SK-MEL-5 (cell line): ENCODE results near the gene BLID. TPM values are rescaled to one million over a fixed set of nuclear protein-coding genes. Genes with fewer than 3 reads are reported as not detected.

Experiments used
- DNase-seq: peaks from one replicate; pipeline ENCODE4 v3.0.0-alpha.2; 2016; ENCODE audit warnings: low read depth, low spot score
- in situ Hi-C: cut with HindIII; loops from 2 replicates; pipeline ENCODE4 v1.10.0; 2016; ENCODE audit warnings: low sequenced_read_pairs, high pct_unique_total_duplicates, low pct_unique_long_range_greater_than_20kb
- total RNA-seq: library from RNA; depleted of rRNA; stranded (reverse); fragments of >200 nt; shearing (Covaris generic); gene quantifications from 2 replicates; pipeline ENCODE4 v1.2.3, GENCODE V29; 2014

The BLID gene
- total RNA-seq, 1 experiment from 2014 or later = 0.26 TPM

DNA sequence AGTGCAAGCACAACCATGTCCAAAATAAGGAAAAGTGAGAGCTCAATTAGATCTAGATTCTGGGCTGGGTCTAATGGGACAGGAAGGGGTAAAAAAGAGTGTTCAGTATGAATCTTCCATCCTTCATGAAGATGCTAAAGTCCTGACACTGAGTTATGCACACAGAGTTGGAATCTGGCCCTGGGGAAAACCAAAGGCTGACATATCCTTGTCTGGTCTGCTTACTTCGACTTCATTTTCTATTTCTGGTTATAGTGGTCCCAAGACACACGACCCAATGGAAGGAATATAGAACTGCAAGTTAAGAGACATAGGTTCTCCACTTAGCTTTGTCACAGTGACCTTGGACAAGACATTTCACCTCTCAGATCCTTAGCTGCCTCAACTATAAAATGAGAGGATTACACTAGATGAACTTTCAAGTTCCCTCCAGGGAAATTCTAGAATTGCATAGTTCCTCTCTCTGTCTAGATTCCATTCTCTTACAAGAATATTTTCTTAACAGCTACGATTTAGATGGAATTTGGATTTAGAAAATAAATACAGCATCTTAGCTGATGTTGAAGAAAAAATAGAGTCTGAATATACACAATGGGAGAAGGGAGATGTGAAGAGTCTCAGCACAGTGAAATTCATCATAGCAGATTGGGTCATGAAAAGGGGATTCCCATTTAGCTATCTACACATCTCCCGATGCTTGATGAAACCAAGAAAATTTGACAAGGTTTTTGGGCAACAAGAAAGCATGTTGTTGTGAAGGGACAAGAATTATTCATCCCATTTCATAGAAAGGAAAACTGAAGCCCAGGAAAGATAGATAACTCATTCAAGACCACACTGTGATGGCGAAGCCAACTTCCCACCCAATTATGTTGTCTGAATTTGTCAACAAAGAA lies 3.3 kb downstream of the BLID start:
- in situ Hi-C loops = no loop called here
- DNase-seq = no peak

DNA sequence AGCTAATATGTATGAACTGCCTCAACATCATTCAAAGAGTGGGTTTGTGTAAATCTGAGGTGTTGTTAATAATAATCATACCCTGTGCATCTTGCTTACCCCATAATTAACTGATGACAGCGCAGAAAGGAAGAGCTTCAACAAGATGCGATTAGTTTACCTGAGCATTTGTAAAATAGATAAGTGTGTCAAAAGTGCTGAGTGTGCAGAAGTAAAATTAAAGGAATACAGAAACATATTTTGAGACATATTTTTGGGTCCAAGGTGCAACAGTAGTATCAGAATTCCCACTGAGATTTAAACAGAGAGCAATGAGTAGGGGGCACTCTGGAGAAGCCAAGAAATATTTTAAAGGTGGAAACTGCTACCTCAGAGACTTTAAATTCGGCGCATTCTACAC lies 6.1 kb downstream of the BLID start:
- DNase-seq = no peak
- in situ Hi-C loops = no loop called here

- in situ Hi-C loops = no loop called here
- DNase-seq = no peak
Measured at GRCh38 chr11:122108828-122109227, 7.2 kb downstream of the BLID start.

DNA sequence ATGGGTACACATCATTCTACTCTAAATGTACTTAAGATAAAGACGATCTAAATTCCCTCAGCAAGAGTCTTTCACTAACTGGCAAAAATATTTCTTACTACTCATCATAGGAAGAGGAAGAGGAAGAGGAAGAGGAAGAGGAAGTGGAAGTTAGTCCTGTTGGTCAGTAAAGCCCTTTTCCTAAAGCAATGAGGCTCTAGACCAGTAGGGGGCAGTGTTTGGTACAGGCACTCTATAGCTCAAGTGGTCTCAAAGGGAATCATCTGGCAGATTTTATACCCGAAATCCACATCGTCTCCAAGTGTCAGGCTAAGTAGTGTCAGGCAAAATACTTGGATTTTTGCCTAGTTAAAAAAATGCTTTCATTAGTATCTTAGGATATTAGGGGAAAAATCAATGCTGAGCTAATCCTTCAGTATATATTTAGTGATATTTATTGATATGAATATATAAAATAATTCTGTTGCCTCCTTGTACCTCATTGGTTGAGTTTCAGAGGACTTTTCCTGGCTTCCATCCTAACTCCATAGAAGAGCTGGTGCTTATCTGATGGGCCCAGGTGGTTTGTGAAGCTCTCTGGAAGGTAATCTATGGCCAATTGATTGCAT lies 7.7 kb downstream of the BLID start:
- in situ Hi-C loops = no loop called here
- peak; percentile 81 for DNase-seq

GRCh38 chr11:122107566-122107965 lies 8.4 kb downstream of the BLID start:
- no peak for DNase-seq
- in situ Hi-C loops = no loop called here

- in situ Hi-C loops = no loop called here
- no peak for DNase-seq
Measured at GRCh38 chr11:122107045-122107444, 9.0 kb downstream of the BLID start.

DNA sequence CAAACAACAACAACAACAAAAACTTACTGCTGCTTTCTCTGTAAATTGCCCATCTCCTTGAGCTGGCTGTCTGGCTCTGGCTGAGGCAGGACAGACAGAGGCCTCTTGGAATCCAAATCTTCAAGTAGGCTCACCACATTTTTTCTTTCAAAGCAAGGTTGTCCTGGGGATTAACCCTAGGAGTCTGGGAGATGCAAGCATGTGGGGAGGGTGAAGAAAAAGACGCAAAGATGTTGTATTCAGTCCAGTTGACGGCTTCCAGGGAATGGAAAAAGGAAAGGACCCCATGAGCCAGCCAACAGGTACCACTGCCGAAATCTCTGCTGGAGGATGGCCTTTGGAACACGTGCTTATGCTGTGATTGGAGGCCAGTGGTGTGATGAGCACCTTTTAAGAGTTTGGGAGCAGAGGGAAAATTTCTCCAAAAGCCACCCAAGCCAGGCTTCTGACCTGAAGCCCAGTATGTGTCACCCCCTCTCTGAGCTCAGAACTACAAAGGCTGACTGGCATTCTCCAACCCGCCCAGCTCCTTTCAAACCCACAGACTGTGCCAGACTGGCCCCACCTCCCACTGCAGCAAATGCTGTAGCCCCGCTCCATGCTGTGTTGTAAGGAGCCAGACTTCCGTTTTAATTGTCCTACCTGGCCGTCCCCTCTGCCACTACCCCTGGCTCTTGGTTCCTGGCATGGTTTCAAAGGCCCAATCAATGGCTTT lies 10.8 kb downstream of the BLID start:
- no peak for DNase-seq
- in situ Hi-C loops = no loop called here

DNA sequence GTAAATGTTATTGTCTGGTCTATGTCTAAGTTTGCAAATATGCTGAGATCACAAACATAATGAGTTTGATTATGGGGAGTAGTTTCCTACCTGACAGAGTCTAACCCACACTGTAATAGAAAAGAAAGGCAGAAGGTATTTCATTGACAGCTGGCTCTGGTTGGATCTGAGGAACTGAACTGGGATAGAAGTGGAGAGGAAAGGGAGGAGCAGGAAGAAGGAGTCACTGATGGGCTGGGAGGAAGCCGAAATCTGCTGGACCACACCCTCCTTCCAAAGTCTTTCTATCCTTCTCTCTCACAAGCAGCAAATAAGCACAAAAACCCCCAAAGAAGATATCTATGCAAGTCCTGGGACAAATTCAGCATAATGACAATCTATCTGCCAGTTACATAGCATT lies 11.7 kb downstream of the BLID start:
- in situ Hi-C loops = no loop called here

GRCh38 chr11:122103726-122104125 lies 12.3 kb downstream of the BLID start:
- in situ Hi-C loops = no loop called here

More for the DNA sequence above, 11.7 kb downstream of the BLID start:
- DNase-seq = no peak

DNA sequence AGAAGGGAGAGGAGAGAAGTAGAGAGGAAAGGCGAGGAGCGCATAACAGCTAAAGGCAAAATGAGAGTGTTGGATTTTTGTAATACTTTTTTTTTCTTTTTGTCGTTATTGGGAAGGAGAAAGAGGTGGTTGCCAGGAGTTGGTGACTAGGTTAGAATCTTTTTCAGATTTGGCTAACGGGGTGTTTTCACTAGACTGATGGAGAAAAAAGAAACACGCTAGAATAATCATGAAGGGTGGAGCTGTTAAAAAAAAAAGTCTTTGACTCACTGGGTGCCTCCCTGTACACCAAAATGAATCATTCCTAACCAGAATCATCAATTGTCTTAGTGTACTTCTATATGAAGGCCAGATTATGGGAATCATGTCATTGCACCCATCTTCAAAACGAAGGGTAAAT lies 12.7 kb downstream of the BLID start:
- in situ Hi-C loops = no loop called here
- DNase-seq = no peak

More at GRCh38 chr11:122103726-122104125, 12.3 kb downstream of the BLID start:
- no peak for DNase-seq

DNA sequence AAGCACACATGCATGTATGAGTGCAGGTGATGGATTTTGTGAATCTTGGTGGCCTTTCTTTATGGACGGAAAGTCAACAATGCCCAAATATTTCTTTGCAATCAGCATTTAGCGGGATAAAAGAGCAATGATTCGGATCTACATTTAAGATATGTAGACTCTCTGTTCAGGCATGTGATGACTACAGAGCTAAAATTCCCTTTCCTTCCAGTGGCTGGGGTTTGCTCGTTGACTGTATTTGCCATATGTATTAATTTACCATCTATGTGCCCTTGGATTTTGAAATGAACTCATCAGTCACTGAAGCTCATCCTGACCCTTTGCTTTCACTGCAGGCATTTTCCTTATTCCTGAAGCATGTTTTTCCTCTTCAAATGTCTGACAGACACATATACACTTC lies 13.6 kb downstream of the BLID start:
- no peak for DNase-seq
- in situ Hi-C loops = no loop called here

GRCh38 chr11:122101625-122102291 lies 14.3 kb downstream of the BLID start:
- in situ Hi-C loops = no loop called here
- DNase-seq = peak; percentile 87

DNA sequence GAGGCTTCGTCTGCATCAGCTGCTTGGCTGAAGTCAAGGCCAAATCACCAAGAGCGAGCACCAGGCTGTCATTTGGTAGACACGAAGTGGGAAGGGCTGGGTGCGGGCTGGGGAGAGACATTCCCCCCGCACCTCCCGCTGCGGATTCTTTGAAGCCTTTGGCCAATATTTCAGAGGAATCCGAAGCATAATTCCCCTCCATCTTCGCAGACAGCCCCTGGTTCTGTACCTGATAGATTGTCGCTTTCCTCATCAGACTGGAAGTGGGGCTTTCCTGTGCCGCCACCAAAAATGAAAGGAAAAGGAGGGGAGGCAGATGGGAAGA lies 15.3 kb downstream of the BLID start:
- no peak for DNase-seq
- in situ Hi-C loops = no loop called here

DNA sequence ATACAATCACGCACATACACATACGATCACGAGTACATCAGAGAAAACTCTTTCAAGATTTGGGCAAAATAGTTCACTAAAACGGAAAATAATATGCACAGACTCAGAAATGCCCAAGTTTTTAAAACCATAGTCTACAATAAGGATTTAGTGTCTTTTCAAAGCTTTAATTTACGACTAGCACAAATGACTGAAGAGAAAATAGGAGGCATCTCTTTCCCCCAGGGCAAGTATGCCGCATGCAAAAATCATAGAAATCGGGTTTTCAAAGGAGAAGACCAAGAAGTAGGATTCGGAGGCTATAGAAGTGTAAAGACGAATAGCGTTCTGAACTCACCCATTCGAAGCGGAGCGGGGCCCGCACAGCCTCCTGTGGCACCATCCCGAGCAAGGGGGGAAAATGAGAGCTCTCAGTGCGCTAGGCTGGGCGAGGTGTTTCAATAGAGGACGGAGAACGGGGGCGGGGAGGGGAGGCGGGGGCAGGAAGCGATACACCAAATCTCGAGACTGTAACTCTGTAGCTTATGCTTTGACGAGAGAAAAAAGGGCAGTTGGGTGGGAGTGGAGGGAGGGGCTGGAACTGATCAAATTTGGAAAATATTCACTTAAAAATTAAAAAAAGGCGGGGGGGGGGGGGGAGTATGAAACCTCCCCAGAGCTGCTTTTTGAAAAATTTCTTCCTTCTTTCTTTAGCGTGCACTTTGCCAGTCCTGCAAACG lies 15.8 kb downstream of the BLID start:
- in situ Hi-C loops = no loop called here
- DNase-seq = no peak

DNA sequence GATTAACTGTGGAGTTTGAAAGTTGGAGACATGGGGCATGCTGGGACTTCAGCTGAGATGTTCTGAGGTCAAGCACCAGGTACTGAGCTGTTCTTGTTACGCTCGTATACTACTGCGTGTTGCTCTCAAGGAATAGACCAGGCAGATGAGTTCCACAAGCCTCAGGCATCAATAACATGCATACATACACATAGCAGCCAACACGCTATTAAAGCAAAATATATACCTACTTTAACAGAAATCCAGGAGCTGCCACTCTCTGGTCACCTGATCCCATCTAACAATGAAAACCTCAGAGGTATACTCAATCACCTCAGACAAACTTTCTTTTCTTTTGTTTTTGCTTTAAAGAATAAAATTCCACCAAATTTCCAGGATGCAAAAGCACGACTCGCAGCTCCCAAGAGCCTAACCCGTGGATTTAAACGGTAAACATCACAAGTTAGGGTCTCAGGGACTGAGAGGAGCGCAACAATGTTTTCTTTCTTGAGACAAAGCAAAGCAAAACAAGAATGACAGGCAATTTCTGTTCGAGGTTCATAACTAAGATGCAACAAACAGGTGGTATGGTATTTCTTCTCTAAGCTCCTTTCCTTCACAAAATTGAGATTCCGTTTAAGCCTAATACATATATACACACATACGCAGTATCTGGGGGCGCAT lies 16.5 kb downstream of the BLID start:
- in situ Hi-C loops = no loop called here
- DNase-seq = no peak

DNA sequence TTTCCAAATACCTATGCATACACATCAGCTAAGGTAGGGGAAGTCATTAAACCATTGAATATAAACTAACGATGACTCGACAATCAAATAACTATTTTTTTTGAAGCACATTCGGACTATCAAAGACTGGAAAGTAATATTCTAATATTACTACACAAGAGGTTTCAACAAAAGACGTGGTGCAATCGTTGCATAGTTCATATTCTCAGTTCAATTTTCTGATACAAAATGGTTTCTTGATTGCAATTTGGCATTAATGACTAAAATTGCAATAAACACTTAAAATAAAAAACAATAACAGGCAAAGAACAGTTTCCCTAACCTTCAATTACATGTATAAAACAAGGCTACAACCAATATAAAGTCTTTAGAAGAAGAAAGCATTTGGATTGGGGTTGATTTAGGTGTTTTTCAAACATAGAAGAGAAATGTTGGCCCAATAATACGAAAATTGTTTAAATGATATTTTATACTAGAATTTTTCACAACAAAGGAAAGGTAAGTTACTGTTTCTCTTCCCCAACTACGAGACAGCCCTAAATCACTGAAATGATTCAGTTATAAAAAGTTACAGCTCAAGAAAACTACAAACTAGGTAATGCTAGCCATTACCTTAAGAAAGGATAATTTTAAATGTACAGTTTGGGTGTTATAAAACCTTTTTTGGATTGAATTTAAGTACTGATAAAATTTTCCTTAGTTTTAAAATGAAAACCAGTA lies 17.6 kb downstream of the BLID start:
- no peak for DNase-seq
- in situ Hi-C loops = no loop called here
